K562 (cell line): ENCODE measurements around the gene CPED1. TPM values are rescaled to one million over a fixed set of nuclear protein-coding genes. Genes with fewer than 3 reads are reported as not detected.

Experiments used
- CC2D1A ChIP-seq: fragments of 450-650 bp; IDR thresholded peaks from 2 replicates; pipeline ENCODE4 v1.6.1; 2017; ENCODE audit warnings: mild to moderate bottlenecking
- DIDO1 ChIP-seq: fragments of 450-650 bp; IDR thresholded peaks from 2 replicates; pipeline ENCODE4 v1.6.1; 2016; ENCODE audit warnings: low read depth, missing biosample characterization, missing genetic modification characterization
- FOXK2 ChIP-seq, 2 experiments: fragments of 450-650 bp; IDR thresholded peaks in 1 of 2; conservative IDR thresholded peaks in 1 of 2; 2 replicates each; pipeline ENCODE4 v1.6.1; 2016; ENCODE audit warnings: low read depth in 2 of 2, mild to moderate bottlenecking in 1 of 2
- HEY1 ChIP-seq: fragments of 250-450 bp; sonication (Bioruptor Pico); IDR thresholded peaks from 2 replicates; pipeline ENCODE4 v1.5.0; 2020; ENCODE audit warnings: mild to moderate bottlenecking, moderate library complexity, borderline replicate concordance
- LEF1 ChIP-seq: fragments of 450-650 bp; IDR thresholded peaks from 2 replicates; pipeline ENCODE4 v1.6.1; 2016; ENCODE audit warnings: mild to moderate bottlenecking
- NFE2L1 ChIP-seq: fragments of 450-650 bp; IDR thresholded peaks from 2 replicates; pipeline ENCODE4 v1.6.1; 2016; ENCODE audit warnings: missing genetic modification characterization, low read depth, mild to moderate bottlenecking, missing compliant biosample characterization, moderate library complexity, borderline replicate concordance
- RUNX1 ChIP-seq: sonication (generic); IDR thresholded peaks from 2 replicates; pipeline ENCODE4 v1.6.1; 2016; ENCODE audit warnings: antibody characterized with exemption, low read depth
- TAF1 ChIP-seq: IDR thresholded peaks from 2 replicates; pipeline ENCODE4 v1.6.1; 2011; ENCODE audit warnings: mild to moderate bottlenecking, low read length, moderate library complexity; ENCODE audit not compliant: insufficient read depth, control insufficient read depth, severe bottlenecking; ENCODE audit errors: extremely low read depth
- ZNF133 ChIP-seq: fragments of 250-450 bp; sonication (Bioruptor Pico); IDR thresholded peaks from 2 replicates; pipeline ENCODE4 v1.4.0; 2020; ENCODE audit warnings: mild to moderate bottlenecking
- ZNF75A ChIP-seq: fragments of 450-650 bp; formaldehyde crosslinking; IDR thresholded peaks from 2 replicates; pipeline ENCODE4 v1.4.0; 2020; ENCODE audit warnings: mild to moderate bottlenecking
- polyA plus RNA-seq, 8 experiments: library from polyadenylated mRNA; depleted of rRNA in 4 of 8; stranded (reverse) in 5 of 8; unstranded in 3 of 8; fragments of >200 nt; fragmentation: Nextera tagmentation in 2 of 8; fragmentation: Illumina TruSeq in 1 of 8; extraction: Ambion mirVana in 2 of 8; extraction: Trizol in 1 of 8; gene quantifications; 2 replicates each; pipeline versions ENCODE4 v1.2.1 to v1.2.3, GENCODE V29; 2011 to 2014; ENCODE audit warnings: inconsistent platforms in 1 of 8, missing spikeins in 1 of 8
- total RNA-seq, 7 experiments: library from RNA; depleted of rRNA in 6 of 7; stranded (reverse); fragments of >200 nt in 6 of 7; fragmentation: Illumina TruSeq in 2 of 7; extraction: Trizol in 2 of 7; gene quantifications; 2 replicates each; pipeline versions ENCODE4 v1.2.1 to v1.2.3, GENCODE V29; 2011 to 2021; ENCODE audit warnings: low replicate concordance in 1 of 7
- TF ChIP-seq, protein P1 (sequence below): fragments of 450-650 bp; IDR thresholded peaks from 2 replicates; pipeline ENCODE4 v1.6.1; 2016; ENCODE audit warnings: mild to moderate bottlenecking, moderate library complexity
- TF ChIP-seq, protein P2 (sequence below): fragments of 250-450 bp; sonication (Bioruptor Pico); IDR thresholded peaks from 2 replicates; pipeline ENCODE4 v1.5.0; 2020; ENCODE audit warnings: mild to moderate bottlenecking
- TF ChIP-seq, protein P3 (sequence below): sonication (generic); formaldehyde crosslinking; IDR thresholded peaks from 2 replicates; pipeline ENCODE4 v1.8.0; 2022; ENCODE audit warnings: mild to moderate bottlenecking, low read depth, missing genetic modification reagents

The CPED1 gene
- total and polyA plus RNA-seq, 9 of the 15 experiments (the other 6 are each of a cell fraction or from before 2014, with no cell fraction given), result 195 to 393 (median 290) TPM

DNA sequence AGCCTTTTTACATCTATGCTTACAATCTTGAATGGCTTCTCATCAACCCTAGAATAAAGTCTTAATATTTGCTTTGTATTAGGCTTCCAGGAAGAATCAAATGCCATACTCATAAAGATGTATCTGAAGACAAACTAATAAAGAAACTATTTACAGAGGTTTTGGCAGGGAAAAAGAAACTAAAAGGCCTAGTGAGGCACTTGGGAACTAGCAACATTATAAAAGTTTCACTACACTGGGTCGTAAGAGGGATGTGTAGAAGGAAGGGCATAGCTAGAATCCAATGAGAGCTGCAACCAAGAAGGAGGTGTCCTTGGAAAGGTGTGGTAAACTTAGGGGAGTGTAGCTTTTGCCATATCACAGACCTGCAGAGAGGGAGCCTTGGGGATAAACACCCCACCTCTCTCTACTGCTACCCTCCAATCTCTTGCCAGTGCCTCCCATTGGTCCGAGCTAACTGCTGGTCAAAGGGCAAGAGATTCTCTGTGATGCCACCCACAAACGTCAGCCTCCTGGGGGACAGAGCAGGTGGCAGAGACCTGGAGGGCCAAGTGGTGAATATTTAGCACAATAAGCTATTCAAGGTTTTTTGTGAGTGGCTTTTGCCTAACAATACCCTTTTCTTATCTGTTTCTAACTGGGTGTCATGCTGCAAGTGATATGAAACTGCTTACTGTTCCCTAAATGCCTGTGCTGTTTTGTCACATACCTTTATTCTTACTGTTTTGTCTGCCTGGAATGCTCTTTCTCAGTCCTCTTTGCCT lies 60.7 kb downstream of the CPED1 start (continued):
- TF ChIP-seq, protein P1, sequence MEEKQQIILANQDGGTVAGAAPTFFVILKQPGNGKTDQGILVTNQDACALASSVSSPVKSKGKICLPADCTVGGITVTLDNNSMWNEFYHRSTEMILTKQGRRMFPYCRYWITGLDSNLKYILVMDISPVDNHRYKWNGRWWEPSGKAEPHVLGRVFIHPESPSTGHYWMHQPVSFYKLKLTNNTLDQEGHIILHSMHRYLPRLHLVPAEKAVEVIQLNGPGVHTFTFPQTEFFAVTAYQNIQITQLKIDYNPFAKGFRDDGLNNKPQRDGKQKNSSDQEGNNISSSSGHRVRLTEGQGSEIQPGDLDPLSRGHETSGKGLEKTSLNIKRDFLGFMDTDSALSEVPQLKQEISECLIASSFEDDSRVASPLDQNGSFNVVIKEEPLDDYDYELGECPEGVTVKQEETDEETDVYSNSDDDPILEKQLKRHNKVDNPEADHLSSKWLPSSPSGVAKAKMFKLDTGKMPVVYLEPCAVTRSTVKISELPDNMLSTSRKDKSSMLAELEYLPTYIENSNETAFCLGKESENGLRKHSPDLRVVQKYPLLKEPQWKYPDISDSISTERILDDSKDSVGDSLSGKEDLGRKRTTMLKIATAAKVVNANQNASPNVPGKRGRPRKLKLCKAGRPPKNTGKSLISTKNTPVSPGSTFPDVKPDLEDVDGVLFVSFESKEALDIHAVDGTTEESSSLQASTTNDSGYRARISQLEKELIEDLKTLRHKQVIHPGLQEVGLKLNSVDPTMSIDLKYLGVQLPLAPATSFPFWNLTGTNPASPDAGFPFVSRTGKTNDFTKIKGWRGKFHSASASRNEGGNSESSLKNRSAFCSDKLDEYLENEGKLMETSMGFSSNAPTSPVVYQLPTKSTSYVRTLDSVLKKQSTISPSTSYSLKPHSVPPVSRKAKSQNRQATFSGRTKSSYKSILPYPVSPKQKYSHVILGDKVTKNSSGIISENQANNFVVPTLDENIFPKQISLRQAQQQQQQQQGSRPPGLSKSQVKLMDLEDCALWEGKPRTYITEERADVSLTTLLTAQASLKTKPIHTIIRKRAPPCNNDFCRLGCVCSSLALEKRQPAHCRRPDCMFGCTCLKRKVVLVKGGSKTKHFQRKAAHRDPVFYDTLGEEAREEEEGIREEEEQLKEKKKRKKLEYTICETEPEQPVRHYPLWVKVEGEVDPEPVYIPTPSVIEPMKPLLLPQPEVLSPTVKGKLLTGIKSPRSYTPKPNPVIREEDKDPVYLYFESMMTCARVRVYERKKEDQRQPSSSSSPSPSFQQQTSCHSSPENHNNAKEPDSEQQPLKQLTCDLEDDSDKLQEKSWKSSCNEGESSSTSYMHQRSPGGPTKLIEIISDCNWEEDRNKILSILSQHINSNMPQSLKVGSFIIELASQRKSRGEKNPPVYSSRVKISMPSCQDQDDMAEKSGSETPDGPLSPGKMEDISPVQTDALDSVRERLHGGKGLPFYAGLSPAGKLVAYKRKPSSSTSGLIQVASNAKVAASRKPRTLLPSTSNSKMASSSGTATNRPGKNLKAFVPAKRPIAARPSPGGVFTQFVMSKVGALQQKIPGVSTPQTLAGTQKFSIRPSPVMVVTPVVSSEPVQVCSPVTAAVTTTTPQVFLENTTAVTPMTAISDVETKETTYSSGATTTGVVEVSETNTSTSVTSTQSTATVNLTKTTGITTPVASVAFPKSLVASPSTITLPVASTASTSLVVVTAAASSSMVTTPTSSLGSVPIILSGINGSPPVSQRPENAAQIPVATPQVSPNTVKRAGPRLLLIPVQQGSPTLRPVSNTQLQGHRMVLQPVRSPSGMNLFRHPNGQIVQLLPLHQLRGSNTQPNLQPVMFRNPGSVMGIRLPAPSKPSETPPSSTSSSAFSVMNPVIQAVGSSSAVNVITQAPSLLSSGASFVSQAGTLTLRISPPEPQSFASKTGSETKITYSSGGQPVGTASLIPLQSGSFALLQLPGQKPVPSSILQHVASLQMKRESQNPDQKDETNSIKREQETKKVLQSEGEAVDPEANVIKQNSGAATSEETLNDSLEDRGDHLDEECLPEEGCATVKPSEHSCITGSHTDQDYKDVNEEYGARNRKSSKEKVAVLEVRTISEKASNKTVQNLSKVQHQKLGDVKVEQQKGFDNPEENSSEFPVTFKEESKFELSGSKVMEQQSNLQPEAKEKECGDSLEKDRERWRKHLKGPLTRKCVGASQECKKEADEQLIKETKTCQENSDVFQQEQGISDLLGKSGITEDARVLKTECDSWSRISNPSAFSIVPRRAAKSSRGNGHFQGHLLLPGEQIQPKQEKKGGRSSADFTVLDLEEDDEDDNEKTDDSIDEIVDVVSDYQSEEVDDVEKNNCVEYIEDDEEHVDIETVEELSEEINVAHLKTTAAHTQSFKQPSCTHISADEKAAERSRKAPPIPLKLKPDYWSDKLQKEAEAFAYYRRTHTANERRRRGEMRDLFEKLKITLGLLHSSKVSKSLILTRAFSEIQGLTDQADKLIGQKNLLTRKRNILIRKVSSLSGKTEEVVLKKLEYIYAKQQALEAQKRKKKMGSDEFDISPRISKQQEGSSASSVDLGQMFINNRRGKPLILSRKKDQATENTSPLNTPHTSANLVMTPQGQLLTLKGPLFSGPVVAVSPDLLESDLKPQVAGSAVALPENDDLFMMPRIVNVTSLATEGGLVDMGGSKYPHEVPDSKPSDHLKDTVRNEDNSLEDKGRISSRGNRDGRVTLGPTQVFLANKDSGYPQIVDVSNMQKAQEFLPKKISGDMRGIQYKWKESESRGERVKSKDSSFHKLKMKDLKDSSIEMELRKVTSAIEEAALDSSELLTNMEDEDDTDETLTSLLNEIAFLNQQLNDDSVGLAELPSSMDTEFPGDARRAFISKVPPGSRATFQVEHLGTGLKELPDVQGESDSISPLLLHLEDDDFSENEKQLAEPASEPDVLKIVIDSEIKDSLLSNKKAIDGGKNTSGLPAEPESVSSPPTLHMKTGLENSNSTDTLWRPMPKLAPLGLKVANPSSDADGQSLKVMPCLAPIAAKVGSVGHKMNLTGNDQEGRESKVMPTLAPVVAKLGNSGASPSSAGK, result no peak
- peak; percentile 40 to 58; a peak in 2 of 4 replicates for TF ChIP-seq FOXK2 (conservative IDR thresholded peaks at IDR 0.05 in 1 of 2, IDR thresholded peaks at IDR 0.05 in 1 of 2; ENCODE audit: low read depth in 2 of 2)
- TF ChIP-seq, protein P2, sequence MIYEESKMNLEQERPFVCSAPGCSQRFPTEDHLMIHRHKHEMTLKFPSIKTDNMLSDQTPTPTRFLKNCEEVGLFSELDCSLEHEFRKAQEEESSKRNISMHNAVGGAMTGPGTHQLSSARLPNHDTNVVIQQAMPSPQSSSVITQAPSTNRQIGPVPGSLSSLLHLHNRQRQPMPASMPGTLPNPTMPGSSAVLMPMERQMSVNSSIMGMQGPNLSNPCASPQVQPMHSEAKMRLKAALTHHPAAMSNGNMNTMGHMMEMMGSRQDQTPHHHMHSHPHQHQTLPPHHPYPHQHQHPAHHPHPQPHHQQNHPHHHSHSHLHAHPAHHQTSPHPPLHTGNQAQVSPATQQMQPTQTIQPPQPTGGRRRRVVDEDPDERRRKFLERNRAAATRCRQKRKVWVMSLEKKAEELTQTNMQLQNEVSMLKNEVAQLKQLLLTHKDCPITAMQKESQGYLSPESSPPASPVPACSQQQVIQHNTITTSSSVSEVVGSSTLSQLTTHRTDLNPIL, result no peak
- no peak for TF ChIP-seq ZNF133
- peak; percentile 60; the same call in 1 of the 2 replicates for TF ChIP-seq LEF1
- TF ChIP-seq ZNF75A (CRISPR knock-in tag), result peak; percentile 58; the same call in 1 of the 2 replicates
- TF ChIP-seq RUNX1, result no peak
- TF ChIP-seq, protein P3, sequence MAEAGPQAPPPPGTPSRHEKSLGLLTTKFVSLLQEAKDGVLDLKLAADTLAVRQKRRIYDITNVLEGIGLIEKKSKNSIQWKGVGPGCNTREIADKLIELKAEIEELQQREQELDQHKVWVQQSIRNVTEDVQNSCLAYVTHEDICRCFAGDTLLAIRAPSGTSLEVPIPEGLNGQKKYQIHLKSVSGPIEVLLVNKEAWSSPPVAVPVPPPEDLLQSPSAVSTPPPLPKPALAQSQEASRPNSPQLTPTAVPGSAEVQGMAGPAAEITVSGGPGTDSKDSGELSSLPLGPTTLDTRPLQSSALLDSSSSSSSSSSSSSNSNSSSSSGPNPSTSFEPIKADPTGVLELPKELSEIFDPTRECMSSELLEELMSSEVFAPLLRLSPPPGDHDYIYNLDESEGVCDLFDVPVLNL (CRISPR knock-in tag), result no peak
- TF ChIP-seq DIDO1 (tag), result no peak
- TF ChIP-seq CC2D1A, result peak; percentile 72; the same call in 1 of the 2 replicates
- TF ChIP-seq NFE2L1, result no peak
- TF ChIP-seq TAF1, result no peak
- TF ChIP-seq HEY1 (CRISPR knock-in tag), result no peak
